GM21367 (cell line): ENCODE measurements around the gene ELAC2.

Experiments used
- ATAC-seq: cut with Tn5 transposase; IDR thresholded peaks from one replicate; pipeline ENCODE4 v1.9.1; 2021; ENCODE audit not compliant: unreplicated experiment

Gene ELAC2

DNA sequence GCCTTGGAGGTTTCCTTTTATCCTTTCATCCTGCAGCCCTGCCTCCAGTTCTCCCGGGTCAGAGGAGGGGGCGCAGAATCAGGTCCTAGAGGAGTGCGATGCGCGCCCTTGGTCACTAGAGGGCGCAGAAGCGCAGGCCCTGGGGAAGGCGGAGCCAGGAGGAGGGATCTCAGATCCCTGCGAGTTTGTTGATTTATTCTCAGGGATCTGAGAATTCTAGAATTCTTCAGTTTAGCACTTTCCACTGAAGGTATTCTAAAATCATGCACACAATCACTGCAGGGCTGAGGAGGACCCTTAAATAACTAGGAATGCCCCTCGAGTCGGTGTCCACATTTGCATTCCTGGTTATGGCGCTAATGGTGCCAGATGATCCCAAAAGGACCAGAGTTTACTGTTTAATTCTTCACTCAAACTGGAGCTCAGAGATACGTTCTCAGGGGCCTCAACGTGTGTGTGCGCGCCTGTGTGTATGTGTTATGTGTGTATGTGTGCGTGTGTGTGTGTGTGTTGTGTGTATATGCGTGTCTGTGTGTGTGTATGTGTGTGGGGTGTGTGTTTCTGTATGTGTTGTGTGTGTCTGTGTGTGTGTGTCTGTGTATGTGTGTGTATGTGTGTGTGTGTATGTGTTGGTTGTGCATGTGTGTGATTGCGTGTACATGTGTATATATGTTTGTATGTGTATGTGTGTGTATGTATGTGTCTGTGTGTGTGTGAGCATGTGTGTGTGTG is 6.9 kb upstream of the ELAC2 start:
- peak; percentile 73 for ATAC-seq

DNA sequence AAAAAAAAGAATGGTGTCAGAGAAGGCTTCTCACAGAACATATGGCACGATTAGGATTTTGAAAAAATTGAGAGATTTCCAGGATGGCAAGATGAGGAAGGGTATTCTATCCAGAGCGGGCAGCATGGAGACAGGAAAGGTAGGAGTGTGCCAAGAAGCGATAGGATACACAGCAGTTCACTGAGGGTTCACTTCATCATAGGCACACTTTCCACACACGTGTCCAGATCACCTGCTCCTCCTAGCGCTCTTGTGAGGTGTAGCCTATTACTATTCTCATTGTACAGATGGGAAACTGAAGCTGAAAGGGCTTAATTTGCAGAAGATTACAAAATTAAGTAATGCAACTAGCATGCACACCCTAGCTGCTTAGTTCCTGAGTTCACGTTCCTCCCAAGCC is 6.2 kb upstream of the ELAC2 start:
- ATAC-seq, result no peak

DNA sequence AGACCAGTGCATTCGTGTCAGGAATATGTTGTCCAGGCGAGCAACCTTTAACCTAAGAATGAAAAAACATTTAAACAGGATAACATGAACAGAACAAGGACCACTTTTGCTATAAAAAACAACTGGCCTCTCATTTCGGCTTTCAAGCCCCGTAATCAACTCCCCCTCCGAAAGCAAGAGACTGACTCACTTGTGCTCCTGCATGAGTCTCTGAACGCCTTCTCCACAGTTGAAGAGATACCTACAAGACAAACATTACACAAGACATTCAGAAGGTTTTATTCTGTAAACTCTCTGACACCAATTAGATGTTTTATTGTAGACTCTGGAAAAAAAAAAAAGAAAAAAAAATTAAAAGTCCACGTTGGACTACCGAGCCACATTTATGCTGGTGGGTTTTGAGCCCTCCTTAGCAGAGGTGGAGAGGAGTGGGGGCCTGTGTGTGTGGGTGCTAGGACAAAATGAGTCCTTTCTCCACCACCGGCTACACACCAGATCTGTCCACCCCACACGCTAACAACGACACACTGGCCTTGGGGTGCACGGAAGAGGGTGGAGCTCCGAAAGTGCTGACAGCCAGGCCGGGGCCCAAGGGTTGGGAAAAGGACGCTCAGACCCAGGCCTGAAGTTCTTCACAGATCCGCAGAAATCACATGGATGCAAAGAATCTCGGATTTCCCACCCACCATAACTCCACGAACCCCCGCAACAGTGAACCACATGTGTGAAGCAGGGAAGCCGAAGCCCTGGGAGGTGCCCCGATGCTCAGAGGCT is 759 bp downstream of the ELAC2 start:
- ATAC-seq, result peak; percentile 14

DNA sequence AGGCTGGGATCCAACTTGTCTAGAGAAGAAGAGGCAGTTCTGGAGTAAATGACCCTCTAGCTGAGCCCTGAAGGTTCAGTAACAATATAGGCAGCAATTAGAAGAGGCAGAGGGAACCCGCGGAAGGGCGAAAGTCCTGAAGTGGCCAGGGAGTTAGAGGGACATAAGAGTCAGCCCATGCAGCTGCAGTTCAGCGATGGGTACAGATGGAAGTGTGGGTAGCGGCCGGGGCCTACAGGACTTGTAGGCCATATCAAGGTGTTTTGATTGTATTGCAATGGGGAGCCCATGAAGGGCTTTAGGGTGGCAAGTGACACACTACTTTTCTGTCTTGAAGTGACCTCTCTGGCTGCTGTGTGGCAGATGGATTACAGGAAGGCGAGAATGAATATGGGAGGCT is 3.0 kb downstream of the ELAC2 start:
- no peak for ATAC-seq

DNA sequence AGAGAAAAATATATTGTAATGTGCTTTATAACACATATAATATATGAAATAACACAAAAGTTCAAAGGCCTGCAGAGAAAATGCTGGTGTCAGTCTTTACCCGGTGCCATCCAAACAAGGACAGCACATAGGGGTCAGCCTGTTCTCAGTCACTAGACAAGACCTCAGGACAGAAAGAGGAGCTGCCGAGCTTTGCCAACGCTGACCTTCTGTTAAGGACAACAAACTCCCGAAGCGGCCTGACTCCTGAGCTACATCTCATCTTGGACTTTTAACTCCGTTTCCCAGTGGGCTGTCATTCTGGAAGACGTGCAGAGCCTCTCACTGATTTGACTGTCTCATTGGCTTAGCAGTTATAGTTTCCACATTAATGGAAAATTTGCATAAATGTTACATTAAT is 6.9 kb downstream of the ELAC2 start:
- no peak for ATAC-seq

DNA sequence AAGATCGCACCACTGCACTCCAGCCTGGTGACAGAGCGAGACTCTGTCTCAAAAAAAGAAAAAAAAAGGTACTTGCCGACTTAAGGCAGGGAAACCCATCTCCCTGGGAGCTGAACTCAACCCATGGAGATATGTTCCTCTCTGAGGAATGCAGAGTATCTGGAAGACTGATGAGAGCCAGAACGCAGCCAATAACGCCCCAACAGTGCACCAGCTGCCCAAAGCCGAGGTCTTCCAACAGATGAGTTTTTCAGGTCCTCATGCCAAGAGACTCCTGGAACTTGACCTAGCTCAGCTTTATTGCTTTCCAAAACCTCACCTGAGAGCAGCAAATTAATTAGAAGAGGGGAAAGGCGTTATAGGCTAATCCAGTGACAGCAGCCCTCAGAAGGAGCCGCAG is 9.4 kb downstream of the ELAC2 start:
- no peak for ATAC-seq

DNA sequence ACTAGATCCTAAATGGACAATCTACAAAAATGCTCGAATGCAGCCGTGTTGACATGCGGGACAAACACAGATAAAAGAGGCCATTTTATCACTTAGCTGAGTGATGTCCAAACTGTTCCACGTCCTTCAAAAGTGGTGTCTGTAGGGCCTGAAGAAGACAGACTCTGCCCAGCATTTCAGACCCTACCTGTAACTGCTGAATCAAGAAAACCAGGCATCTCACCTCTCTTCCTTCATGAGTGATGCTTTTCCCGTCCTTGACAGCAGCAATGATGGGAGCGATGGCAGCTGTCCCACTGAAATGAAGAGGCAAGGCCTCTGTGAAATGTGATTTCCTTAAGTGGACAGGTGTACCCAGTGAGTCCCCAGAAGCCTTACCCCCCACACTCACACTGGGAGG is 12.3 kb downstream of the ELAC2 start:
- no peak for ATAC-seq

DNA sequence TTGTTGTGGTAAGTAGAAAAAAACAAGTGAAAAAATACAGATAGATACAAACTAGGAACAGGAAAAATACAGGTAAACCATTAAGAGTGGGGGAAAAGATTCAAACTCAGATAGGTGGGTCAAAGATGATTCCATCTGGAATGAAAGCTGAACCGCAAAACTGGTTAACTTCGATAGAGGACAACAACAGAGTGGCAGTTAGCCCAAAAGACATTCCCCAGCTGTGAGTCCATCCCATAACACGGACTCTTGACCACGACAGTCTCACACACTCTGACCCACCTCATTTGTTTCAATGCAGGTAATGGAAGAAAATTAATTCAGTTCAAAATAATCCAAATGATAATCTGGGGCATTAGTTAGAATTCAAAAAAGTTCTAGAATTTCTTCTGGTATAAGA is 13.5 kb downstream of the ELAC2 start:
- no peak for ATAC-seq

DNA sequence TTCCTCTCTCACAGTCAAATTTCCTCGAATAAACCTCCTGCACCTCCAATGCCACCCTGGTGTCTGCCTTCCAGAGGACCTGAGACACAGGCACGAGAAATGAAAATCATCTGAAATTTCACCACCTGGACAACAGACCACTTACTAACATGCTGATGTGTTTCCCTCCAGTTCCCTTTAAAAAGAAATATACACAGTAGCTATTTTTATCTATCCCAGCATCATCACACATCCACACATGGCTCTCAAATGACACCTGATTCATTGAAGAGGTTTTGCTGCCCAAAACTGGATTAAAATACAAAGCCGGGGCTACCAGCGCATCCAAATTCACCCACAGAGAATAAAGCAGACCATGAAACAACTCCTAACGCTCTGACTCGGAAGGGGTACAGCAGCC is 13.9 kb downstream of the ELAC2 start:
- ATAC-seq, result no peak

DNA sequence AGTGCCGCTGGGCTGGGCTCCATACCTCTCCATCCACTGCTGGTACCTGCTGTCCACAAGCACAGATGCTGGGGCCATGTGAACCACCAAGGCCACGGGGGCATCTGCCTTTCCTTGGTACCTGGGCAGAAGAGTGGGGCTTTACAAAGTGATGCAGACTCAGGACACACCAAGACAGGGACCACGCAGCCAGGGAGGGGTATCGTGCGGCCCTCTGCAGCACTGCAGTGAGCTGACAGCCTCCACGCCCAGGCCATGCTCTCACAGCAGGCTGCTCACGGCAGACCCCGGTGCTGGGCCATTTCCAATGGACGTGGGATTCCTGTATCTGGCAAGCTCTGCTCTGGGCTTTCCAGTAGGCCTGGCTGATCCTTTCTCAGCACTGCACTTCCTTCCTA is 14.4 kb downstream of the ELAC2 start:
- ATAC-seq, result no peak

DNA sequence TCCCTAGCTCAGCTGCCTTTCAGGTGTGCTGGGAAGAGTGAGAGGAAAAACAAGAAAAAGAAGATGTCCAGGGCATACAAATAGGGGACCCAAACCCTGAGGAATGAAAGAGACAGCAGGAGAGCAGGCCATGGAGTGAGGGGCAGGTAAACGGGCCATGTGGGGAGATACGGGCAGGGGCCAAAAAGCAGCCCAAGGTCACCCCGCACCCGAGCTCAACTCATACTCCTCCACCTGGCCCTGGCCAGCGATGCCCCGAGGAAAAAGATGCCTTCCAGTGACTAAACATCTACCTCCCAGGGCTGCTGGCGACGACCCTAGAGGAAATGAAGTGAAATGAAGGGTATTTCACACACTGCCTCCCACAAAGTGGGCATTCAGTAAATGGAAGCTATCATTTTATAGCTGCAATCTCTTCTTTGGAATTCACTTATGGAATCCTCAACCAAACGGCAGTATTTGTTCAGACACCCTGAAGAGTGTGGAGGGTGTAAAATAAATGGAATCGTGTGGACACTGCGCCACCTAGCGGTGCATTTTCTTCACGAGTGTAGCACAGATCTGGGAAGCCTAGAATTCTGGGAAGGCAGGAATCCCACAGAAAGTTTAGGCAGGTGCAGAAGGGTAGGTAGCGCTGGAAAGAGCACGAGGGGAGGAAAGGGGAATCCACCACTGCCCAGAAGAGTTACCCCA is 14.9 kb downstream of the ELAC2 start:
- ATAC-seq, result no peak

DNA sequence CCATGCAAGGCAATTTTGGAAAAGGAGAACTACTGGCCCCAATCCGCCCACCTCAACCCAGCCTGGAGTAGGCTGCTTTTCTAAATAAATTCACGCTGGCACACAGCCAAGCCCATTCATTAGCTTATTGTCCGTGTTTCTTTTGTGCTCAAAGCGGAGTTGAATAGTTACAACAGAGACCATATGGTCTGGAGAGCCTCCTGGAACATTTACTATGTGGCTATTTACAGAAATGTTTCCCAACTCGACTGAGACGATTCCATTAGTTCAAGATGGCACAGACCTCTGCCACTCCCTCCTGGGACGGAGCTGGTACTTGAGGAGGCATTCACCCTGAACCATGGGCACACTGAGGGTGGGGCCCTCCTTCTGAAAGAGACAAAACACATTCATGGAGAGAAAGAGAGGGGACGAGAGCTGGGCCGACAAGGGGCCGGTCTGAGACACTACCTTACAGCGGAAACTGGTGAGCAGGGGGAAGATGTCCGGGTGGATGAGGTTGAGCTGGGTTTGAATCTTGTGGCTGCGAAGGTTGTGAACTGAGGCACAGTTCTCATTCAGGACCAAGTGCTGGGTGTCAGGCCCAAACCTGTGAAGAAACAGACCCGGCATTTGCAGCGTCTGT is 15.7 kb downstream of the ELAC2 start:
- ATAC-seq, result no peak

DNA sequence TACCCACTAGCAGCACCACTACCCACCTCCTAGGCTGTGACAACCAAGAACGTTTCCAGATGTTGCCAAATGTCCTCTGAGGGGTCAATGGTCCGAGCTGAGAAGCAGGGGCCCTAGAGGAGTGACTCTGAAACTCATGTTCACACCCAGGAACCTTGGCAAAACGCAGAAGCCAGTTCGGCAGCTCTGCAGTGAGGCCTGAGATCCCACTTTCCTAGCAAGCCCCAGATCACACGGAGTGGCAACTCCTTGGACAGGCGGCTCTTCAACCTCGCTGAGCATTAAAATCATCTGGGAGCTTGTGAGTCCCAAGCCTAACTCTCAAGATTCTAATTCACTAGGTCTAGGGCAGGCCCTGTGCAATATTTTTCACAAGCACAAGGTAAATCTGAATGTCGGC is 17.3 kb downstream of the ELAC2 start:
- ATAC-seq, result no peak

DNA sequence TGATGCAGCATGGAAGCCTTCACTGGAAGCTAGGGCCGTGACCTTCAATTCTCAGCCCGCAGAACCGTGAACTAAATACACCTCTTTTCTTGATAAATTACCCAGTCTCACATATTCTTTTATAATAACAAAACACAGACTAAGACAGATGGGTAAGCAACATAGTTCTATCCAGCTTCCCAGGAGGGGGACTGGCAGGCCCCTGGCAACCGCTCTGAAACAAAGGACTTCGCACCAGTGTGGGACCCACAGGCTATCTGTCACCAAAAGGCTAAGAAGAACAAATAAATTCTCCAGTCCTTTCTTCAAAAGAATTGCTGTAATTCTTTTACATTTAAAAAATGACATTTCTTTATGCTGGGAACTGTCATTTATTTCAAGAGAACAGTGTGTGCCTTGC is 19.0 kb downstream of the ELAC2 start:
- no peak for ATAC-seq

DNA sequence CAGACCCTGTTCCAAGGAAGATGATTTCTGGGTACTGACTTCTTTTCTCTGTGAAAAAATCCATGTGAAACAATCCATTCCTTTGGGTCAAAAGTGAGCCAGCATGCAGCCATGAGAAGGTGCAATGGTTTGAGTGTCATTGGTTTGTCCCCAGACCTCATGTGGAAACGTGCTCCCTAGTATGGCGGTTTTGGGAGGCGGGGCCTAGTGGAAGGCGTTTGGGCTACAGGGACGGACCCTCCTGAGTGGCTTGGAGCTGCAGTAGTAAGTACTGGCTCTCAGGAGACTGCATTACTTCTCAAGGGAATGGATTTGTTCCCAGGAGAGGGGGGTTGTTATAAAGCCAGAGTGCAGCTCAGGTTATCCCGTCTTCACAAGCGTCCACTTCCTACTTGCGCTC is 19.4 kb downstream of the ELAC2 start:
- ATAC-seq, result no peak

DNA sequence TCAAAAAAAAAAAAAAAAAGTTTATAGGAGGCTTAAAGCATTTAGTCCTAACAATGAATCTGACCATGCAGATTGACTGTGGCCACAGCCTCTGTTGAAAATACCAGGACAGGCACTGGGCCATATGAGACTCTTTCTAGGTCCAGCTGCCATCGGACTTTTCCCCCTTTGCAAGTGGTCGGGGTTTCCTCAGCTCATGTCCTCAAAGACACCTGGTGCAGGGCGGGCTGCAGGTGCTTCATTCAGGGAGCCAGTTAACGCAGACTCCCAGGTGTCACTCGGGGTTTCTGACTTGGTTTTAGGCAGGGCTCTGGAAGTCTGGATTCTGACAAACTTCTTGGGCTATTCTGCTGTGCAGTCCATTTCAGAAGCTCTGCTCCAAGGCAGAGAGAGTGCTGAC is 20.9 kb downstream of the ELAC2 start:
- ATAC-seq, result no peak

DNA sequence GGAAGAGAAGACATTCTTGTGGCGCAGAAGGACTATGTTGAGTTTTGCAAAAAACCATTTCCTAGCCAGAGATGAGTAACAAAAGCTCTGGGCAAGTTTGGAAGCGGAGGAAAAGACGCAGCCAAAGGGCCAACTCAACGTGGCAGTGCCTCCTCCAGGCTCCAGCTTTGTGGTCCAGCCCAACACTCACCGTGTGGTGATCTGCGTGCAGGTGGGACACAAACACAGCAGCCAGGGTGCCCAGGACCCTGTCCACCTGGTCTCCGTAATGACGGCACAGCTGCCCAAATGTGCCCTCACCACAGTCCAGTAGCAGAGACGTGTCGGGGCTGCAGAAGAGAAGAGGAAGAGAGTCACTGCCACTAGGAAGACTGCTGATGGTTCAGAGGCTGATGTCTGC is 21.5 kb downstream of the ELAC2 start:
- ATAC-seq, result no peak

DNA sequence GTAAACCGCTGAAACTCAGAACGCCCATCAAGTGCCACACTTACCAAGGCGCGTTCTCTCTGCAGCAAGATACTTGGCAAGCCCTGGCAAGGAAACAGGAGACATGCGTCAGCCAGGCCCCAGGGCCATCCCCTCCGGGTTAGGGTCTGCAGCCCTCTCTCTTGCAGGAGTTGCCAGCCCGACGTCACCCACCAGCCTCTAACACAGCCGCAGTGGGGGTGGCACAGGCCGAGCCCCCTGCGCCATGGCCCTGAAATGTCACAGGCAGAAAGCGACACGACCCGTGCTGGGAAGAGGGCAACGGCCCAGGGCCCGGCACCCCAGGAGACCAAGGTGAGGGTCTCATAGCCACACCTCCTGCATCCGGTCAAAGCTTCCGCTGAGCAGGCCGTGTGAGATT is 21.9 kb downstream of the ELAC2 start:
- no peak for ATAC-seq

DNA sequence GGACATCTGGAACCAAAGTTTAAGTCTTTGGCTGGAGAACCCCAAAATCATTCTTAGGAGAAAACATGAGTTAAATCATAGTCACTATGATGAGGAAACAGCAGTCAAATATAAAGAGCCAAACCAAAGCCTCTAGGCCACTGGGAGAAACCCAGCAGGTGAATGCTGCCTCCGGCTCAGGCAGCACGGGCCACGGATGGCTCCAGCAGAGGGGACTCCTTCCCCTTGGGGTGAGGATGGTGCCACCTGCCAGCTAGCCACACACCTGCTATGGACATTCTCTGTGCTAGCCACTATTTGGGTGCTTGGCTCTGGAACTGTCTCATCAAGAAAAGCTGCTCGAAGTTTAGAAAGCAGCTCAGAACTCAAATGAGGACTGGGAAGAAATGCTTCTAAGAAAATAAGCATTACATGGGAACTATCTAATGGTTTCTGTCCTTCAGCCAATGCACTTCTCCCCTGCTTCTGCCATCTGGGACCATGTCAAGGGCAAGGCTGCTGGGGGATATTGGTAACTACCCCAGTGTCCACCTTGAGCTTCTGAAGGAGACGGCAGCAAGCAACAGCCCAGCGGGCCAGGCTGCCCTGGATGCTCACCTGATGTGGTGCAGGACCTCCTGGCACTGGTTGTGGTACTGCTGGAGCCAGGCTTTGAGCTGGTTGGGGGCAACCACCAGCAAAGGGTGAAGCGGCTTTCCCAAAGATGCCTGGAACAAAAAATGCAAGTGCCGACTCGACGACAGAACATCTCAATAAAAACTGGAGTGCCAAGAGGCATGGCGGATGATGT is 22.5 kb downstream of the ELAC2 start:
- ATAC-seq, result no peak

DNA sequence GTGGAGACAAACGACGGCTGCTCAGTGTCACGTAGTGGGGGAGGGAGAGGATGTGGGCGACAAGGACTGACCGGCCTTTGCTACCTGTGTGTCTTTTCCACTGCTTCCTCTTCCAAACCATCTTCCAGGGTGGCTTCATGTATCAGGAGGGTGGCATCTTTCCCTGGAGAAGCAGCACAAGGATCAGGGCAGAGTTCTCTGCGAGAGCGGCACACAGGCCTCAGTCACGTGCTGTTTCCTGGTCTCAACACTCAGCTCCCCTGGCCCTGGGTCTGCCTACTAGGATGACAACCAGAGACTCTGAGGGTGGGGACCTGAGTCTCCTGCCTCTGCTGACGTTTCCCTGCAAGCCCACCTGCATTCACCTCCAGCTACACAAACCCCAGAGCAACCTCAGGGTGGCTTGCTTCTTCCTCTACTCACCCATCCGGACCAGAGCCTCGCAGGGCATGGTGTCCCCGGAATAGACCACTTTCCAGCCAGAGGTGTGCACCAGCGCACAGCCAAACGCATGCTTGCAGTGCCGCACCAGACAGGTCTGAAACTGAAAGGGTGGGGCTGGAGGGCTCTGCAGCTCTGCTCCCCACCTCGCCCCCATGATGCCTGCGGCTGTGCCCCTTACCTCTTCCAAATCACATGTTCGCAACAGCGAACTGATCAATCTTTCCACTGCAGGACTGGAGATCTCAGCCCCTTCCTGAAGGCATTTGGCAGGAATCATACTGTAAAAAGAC is 23.3 kb downstream of the ELAC2 start:
- ATAC-seq, result no peak
